Endothelial cell of umbilical vein (primary cell): ENCODE measurements around the gene HIC1.

Experiments
- EZH2 ChIP-seq: IDR thresholded peaks from 2 replicates; pipeline ENCODE4 v1.6.1; 2012; ENCODE audit warnings: borderline replicate concordance, low read depth, mild to moderate bottlenecking, moderate library complexity, low read length, inconsistent platforms; ENCODE audit not compliant: severe bottlenecking
- JUN ChIP-seq: IDR thresholded peaks from 2 replicates; pipeline ENCODE4 v1.6.1; 2011; ENCODE audit warnings: borderline replicate concordance, low read depth; ENCODE audit not compliant: insufficient read length, insufficient read depth

DNA sequence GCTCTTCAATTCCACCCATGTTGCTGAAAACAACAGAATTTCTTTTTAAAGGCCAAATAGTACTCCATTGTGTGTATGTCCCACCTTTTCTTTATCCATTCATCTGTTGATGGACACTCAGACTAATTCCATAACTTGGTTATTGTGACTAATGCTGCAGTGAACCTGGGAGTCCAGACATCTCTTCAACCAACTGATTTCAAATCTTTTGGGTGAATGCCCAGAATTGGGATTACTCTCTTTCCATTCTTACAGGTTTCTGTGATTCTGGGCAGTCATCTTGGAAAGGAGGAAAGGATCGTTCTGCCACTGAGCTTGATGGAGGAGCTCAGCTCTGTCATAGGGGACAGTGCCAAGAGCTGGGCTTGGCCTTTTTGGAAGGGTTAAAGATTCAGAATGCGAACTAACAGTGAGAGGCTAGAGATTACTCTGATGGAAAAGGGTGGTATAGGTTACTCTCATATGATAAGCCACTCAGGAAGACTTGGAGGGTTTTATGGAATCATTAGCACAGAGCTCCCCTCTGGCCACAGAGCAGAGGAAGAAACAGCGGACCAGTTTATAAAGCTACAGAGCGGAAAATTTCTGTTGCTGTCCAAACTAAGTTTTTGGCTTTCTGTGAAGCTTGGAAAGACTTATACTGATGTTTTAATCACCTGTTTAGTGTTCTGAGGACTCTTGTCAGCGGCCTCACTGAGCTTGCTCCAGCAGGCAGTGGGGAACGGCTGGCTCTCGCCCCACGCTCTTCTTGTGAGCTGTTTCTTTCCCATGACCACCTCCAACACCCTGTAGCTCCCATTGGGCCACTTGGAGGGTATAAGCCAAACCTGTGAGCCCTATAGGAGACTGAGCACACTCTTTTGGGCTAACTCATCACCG lies 48.3 kb downstream of the HIC1 start:
- TF ChIP-seq JUN (no peak), EZH2 (no peak)
